ENCODE data around the gene POLE2.

DNA sequence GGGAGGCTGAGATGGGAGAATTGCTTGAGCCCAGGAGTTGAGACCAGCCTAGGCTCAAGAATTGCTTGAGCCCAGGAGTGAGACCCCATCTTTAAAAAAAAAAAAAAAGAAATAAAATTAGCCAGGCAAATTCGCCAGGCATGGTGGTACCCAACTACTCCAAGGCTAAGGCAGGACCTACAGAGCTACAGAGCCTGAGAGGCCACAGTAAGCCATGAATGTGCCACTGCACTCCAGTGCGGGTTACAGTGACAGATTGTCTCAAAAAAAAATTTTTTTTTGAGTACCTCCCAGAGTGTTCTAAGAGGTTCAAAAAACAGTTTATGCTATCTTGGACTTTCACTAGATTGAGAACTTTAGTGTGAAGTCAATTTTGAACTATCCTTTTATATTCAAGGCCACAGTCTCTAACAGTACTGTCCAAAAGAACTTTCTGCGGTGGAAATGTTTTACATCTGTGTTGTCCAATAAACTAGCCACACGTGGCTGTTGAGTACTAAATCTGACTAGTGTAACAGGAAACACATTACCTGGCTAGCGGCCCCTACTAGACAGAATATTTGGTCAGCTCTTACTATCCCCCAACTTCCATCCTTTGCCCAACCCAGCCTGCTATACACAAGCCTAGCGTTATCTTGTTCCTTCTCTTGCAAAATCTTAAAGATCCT is 70.0 kb downstream of the POLE2 start:
- TF ChIP-seq, protein P1, sequence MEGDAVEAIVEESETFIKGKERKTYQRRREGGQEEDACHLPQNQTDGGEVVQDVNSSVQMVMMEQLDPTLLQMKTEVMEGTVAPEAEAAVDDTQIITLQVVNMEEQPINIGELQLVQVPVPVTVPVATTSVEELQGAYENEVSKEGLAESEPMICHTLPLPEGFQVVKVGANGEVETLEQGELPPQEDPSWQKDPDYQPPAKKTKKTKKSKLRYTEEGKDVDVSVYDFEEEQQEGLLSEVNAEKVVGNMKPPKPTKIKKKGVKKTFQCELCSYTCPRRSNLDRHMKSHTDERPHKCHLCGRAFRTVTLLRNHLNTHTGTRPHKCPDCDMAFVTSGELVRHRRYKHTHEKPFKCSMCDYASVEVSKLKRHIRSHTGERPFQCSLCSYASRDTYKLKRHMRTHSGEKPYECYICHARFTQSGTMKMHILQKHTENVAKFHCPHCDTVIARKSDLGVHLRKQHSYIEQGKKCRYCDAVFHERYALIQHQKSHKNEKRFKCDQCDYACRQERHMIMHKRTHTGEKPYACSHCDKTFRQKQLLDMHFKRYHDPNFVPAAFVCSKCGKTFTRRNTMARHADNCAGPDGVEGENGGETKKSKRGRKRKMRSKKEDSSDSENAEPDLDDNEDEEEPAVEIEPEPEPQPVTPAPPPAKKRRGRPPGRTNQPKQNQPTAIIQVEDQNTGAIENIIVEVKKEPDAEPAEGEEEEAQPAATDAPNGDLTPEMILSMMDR (IDR thresholded peaks at IDR 0.05 in 4 of 5, conservative IDR thresholded peaks at IDR 0.05 in 1 of 5), result no peak
- no peak for TF ChIP-seq POLR2A (IDR thresholded peaks at IDR 0.05)
